NAMALWA (cell line): Measurements from ENCODE around the gene TBC1D7.

Source experiments
- DNase-seq: peaks from one replicate; pipeline ENCODE4 v3.0.0-alpha.2; 2015; ENCODE audit warnings: low spot score

Gene TBC1D7

DNA sequence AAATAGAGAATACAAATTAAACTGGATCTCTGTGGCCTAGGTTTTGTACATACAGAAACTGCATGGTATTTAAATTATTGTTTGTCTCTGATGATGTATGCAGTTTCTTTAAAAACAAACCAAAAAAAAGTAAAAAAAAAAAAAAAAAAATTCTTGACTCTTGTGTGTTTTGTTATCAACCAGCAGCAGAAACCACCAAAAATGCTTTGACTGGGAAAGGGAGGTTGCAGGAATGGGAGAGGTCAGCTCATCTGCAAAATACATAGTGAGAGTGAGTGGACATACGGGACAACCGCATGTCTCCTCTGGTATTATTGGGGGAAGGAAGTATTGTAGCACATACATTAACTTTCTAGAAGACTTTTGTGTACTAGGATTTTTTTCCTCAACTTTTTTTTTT, 38.0 kb downstream of the TBC1D7 start:
- no peak for DNase-seq

DNA sequence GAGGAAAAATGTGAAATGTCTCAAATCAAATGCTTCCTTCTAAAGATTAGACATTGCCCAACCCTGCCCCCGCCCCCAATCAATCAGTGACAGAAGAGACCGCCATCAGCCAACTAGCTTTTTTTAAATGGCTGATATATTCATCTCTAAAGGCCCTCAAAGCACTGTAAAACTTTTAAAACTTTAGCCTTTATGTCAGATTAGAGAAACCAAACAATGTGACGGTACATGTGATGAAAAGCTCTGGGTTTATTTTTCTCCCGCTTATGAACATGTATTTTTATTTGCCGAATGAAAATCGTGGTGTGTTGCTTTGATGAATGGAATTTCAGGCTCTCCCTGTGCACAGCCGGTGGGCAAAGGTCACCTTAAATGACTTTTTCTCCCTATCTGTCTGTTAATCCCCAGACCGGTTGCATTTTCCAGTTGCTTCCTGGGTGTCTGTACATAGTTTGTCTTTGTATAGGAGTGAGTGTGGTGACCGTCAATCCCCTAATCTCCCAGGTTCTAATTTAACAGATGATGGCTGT, 38.5 kb downstream of the TBC1D7 start:
- no peak for DNase-seq

- no peak for DNase-seq
Observed at GRCh38 chr6:13288969-13289391, 39.4 kb downstream of the TBC1D7 start.

GRCh38 chr6:13288481-13288880, 39.9 kb downstream of the TBC1D7 start:
- DNase-seq: no peak

- DNase-seq: no peak
Observed at GRCh38 chr6:13287104-13287503, 41.2 kb downstream of the TBC1D7 start.

- peak; percentile 53 for DNase-seq
Observed at GRCh38 chr6:13286181-13286580, 42.2 kb downstream of the TBC1D7 start.

GRCh38 chr6:13285705-13286104, 42.6 kb downstream of the TBC1D7 start:
- DNase-seq: no peak

DNA sequence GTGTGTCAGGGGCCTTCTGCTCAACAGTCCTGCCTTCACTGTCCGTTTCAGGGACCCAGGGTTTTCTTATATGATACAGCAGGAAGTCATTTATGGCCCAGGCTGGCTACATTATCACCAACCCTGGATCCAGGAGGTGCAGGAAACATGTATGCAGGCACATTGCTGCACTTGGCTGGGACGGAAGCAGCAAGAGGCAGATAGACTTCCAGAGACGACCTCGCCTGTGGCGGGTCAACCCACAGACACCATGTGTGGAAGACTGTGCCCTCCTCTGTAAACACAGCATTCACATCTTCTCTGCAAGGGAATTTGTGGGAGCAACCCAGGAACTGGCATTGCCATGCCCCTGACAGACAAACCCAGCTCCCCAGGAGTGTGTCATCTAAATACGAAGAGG, 43.7 kb downstream of the TBC1D7 start:
- DNase-seq: no peak

DNA sequence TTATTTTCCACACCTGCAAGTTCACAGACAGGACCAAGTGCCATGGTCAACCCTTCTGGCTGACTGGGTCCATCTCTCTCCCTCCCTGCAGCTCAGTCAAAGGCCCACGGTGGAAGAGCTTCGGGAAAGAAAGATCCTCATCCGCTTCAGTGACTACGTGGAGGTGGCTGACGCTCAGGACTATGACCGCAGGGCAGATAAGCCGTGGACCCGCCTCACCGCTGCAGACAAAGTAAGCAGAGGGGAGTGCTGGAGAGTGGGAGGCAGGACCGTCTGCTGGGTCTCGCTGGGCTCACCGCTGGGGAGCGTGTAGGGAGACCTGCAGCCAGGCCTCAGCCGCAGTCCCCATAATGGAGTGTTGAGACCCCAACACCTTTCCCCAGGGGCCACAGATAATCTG, 45.0 kb downstream of the TBC1D7 start:
- DNase-seq: no peak

DNA sequence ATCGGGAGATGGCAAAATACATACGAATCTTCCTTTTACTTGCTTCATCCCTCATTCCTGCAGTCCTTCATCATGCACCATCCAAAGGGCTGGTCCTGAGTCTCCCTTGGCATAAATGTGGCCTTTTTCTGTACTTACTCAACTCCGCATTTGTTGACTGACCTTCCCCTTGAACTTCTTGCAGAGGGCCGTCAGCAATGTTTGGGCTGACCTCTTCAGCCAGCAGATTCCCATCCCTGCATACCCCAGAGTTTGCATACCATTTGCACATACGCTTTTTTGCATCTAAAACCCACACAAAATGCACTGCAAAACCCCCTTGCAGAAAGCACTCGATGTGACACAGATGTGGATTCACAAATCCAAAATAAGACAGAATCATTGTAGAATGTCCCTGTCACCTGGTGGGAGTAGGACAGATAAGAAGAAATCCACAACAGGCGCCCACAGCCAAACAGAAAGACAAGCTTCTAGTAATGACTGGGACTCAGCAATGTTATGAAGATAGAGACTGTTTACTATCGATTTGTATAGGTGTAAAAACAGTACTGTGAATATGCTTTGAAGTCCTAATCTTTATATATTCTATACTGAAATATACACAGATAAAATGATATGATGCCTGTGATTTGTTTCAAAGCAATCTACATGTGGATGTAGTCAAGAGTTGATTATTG, 45.8 kb downstream of the TBC1D7 start:
- DNase-seq: no peak

GRCh38 chr6:13281686-13282085, 46.7 kb downstream of the TBC1D7 start:
- no peak for DNase-seq

GRCh38 chr6:13280254-13280653, 48.1 kb downstream of the TBC1D7 start:
- no peak for DNase-seq

DNA sequence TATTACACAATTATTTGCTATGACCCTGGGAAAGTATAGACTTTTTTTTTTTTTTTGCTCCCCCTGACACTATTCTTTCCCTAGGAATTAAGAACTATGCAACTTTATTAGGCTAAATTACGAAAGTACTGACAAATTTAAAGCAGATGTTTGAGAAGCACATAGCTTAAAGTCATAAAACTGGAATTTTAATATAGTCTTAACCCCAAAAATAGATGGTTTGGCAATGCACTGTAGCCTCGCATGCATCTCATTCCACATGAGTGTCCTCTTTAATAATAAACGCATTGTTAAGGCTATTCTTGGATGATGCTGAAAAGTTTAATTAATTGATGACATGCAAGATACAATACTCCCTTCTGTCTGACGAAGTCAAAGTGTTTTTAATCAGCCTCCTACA, 49.3 kb downstream of the TBC1D7 start:
- no peak for DNase-seq

GRCh38 chr6:13278164-13278563, 50.2 kb downstream of the TBC1D7 start:
- DNase-seq: peak; percentile 56

DNA sequence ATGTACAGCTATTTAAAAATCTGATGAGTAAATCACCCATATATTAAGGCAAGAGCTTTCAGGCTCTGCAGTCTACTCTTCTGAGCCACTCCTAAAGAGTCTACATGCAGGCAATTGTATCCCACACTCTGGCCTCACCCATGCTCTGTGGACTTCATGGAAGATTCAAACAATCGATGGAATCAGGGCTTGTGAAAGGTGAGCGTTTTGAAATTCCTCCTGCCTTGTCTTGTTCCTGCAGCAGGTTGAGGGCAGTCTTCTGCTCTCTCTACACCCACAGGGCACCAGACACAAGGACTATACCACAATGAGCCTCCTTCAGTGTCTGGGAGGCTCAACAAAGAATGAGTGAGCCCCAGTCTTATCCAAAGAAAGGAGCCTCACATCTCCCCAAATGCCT, 51.1 kb downstream of the TBC1D7 start:
- DNase-seq: no peak

GRCh38 chr6:13275435-13275989, 52.8 kb downstream of the TBC1D7 start:
- DNase-seq: no peak

DNA sequence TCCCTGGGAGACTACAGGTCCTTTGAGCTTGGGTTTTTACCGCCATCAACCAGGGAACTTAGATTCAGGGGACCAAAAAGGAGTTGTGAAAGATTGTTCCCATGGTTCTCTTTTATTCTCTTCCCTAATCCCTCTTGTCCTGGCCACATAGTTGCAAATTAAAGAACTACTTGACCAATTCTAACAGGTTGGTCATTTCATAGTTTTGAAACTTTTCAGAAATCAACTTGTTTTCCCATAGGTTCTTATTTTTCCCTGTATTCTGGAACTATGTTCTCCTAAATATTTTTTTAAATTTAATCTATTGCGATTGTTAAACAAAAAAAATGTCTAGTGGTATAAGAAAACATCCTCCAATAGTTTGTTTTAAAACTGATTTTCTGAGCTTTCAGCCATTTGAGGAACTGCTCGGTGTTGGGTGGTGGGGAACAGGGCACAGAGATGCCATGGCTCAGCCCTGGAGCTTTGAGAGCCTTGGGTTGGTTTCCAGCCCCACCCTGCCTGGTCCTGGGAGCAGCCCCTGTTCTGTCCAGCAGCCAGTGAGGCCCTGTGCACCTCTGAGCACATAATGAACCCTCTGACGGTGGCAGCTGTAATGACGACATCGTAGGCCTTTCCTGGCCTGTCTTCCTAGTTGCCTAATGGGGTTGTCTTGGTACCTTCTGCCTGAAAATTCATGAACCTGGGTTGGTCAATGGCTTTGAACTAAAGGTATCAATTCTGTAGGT, 53.5 kb downstream of the TBC1D7 start:
- DNase-seq: no peak

DNA sequence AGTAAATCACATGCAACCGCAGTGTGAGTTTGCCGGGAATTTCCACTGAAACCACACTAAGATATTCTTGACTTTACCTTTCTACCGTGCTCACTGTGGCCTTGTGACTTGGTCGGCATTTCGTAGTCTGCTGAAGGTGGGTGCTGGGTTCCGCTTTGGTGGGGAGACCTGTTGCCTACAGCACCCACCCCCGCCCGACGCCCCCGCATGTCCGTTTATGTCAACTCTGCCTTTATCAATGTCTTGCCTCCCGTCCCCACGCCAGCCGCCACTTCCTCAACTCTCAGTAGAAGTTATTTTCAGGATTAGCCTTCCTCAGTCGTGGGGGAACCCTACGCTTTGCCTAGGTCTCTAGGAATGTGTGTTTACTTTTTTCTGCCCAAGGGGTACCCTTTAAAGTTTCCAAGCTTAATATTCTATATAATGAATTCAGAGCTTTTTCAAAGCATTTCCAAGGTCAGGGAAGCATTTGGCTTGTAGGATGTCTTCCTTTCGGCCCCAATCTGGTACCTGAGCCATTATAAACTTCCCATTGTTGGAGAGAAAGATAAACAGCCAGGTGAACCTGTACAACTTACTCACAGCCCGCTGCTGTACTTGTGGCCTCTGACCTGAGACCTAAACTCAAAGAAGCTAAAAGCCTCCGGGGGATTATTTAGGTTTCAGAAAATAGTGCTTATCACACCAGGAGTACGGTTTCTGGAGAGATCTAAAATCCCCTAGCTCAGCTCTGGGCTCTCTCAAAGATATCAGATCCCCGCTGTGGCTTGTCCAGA, 54.2 kb downstream of the TBC1D7 start:
- DNase-seq: peak; percentile 55

DNA sequence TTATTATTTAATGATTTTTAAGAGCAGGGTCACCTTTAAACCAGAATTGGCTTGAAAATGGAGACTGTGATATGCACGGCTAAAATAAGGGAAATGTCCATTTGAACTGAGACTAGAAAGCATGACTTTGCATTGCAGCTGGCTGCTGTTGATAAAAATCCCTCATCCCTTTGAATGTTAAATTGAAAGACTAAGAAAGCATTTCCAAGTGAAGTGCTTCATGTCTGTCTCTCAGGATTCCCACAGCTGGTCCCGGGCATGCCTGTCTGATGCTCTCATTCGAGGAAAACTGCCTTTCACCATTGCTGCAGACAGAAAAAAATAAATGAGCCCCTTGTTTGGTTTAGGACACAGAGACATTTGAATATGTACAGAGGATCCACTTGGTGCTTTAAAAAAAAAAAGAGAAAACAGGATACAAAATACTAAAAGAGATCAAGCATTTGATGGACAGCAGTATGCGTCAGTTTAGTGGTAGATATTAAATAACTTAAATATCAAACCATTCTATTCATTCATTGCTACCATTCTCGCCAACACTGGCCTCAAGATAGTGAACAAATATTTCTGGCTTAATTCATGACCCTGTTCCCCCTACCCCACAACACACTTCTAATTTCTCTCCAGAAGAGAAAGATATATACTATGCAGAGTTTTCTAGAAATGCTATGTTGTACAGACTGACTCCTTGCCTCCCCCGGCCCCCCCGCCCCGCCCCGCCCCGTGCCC, 55.0 kb downstream of the TBC1D7 start:
- peak; percentile 35 for DNase-seq

DNA sequence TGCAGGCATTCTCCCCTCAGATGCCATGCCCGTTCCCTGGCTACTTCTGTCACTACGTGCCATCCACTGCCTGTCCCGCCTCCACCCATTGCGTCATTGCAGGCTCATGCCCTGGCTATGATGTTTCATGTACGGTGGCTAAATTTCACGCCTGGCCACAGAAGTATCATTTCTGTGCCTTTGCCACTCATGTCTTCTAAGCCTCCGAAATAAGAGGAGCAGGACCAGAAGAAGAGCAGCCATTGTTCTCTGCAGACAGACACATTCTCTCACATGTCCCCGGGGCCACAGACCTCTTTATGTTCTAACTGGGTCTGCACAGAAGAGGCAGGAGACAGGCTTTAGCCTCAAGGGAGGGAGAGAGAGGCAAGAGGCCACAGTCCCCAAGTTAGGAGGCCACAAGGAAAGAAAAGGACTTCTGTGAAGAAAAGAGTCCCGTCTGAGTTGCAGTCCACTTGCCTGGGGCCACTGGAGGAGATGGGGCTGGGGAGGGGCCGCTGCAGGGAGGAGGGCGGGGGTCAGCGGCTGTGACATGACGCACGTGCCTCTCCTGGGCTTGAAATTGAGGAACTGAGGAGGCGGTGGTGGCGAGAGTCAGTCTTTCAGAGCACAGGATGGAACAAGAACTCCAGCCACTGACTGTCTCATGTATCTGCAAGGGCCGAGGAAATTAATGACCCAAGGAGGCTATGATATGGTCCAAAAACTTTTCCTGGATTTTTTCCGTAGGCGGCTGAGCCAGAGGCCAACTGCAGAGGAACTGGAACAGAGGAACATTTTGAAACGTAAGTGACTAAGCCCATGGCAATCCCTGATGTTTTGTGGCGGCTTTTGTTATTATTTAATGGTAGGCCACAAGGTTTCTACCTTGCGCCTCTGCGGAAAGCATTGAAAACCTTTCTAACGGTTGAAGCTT, 55.9 kb downstream of the TBC1D7 start:
- DNase-seq: peak; percentile 79
